A673 (cell line): ENCODE data around the gene SSNA1.

ENCODE experiments used
- CTCF ChIP-seq: fragments of 300-800, 200-600 bp; sonication (generic); conservative IDR thresholded peaks from 2 replicates; pipeline ENCODE4 v1.5.1; 2017; ENCODE audit warnings: low read depth, mild to moderate bottlenecking, antibody characterized with exemption, low read length, moderate library complexity, mixed read lengths
- EZH2 ChIP-seq: fragments of 200-600 bp; sonication (generic); IDR thresholded peaks from 2 replicates; pipeline ENCODE4 v1.6.1; 2017; ENCODE audit warnings: borderline replicate concordance, low read depth, mild to moderate bottlenecking, mixed read lengths, antibody characterized with exemption, low read length; ENCODE audit not compliant: poor library complexity, severe bottlenecking

GRCh38 chr9:137163805-137164204 lies 24.7 kb upstream of the SSNA1 start:
- TF ChIP-seq CTCF (no peak), EZH2 (no peak)
